Measurements from ENCODE around the gene TMEM183A. TPM values are rescaled to one million over a fixed set of nuclear protein-coding genes. Genes with fewer than 3 reads are reported as not detected.

The TMEM183A gene
- total and polyA plus RNA-seq, 9 of the 15 experiments (the other 6 are each of a cell fraction or from before 2014, with no cell fraction given) = 23.4 to 190 (median 124) TPM

DNA sequence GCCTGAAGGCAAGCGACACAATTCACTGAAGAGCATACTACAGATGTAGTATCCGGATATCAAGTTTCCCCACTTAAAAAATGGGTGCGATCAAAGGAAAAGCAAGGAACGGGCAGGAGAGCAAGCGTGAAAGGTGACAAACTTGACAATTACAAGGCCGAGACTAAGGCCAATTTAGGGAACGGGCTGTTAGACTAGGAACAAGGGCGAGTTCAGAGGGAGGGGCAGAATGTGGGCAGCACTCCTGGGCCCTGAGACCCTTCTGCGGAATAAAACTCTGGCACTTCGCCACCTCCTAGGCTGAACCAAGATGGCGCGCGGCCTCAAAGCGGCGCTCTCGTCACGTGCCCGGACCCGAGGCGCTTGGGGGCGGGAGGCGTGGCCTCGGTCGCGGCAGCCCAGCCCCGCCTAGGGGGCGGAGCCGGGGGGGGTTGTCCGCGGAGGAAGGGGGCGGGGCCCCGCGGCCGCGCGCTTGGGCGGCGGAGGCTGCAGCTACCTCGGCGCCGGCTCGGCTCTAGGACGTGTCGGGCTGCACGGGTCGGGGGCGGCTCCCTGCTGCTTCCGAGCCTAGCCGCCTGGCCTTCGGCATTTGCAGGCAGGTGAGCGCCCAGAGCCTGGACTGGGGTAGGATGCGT, 19.0 kb downstream of the TMEM183A start, which contains the start of gene PPFIA4 (continued):
- TF ChIP-seq, protein P1, sequence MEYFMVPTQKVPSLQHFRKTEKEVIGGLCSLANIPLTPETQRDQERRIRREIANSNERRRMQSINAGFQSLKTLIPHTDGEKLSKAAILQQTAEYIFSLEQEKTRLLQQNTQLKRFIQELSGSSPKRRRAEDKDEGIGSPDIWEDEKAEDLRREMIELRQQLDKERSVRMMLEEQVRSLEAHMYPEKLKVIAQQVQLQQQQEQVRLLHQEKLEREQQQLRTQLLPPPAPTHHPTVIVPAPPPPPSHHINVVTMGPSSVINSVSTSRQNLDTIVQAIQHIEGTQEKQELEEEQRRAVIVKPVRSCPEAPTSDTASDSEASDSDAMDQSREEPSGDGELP (CRISPR knock-in tag; IDR thresholded peaks at IDR 0.05; ENCODE audit: borderline replicate concordance) = peak; percentile 89
- TF ChIP-seq ZNF644 (tag; IDR thresholded peaks at IDR 0.05; ENCODE audit: low read depth) = peak; percentile 96
- TF ChIP-seq SETDB1 (IDR thresholded peaks at IDR 0.05; ENCODE audit: low read length) = no peak
- TF ChIP-seq MAFF (IDR thresholded peaks at IDR 0.05; ENCODE audit: low read length) = no peak
- peak; percentile 84 for TF ChIP-seq ZKSCAN8 (CRISPR knock-in tag; IDR thresholded peaks at IDR 0.05)
- TF ChIP-seq PHTF2 (CRISPR knock-in tag; IDR thresholded peaks at IDR 0.05) = 0 out of 2 replicates have a peak, but pooled peaks have one; percentile 53
- TF ChIP-seq ATF7 (IDR thresholded peaks at IDR 0.05) = peak; percentile 58
- TF ChIP-seq POLR3G (IDR thresholded peaks at IDR 0.05; ENCODE audit: extremely low read depth, insufficient read length, insufficient replicate concordance) = no peak
- TF ChIP-seq, protein P2, sequence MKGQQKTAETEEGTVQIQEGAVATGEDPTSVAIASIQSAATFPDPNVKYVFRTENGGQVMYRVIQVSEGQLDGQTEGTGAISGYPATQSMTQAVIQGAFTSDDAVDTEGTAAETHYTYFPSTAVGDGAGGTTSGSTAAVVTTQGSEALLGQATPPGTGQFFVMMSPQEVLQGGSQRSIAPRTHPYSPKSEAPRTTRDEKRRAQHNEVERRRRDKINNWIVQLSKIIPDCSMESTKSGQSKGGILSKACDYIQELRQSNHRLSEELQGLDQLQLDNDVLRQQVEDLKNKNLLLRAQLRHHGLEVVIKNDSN (CRISPR knock-in tag; IDR thresholded peaks at IDR 0.05) = peak; percentile 97
- no peak for TF ChIP-seq NFIX (CRISPR knock-in tag; IDR thresholded peaks at IDR 0.05; ENCODE audit: low read depth)
- TF ChIP-seq, protein P3, sequence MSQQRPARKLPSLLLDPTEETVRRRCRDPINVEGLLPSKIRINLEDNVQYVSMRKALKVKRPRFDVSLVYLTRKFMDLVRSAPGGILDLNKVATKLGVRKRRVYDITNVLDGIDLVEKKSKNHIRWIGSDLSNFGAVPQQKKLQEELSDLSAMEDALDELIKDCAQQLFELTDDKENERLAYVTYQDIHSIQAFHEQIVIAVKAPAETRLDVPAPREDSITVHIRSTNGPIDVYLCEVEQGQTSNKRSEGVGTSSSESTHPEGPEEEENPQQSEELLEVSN (IDR thresholded peaks at IDR 0.05; ENCODE audit: borderline replicate concordance in 1 of 2, extremely low read depth in 1 of 2, insufficient read depth in 1 of 2, insufficient read length in 1 of 2, low read depth in 1 of 2, low read length in 1 of 2, poor library complexity in 1 of 2, severe bottlenecking in 1 of 2) = peak; percentile 99 to 100
- TF ChIP-seq, protein P4, sequence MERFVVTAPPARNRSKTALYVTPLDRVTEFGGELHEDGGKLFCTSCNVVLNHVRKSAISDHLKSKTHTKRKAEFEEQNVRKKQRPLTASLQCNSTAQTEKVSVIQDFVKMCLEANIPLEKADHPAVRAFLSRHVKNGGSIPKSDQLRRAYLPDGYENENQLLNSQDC (CRISPR knock-in tag; IDR thresholded peaks at IDR 0.05) = 0 out of 2 replicates have a peak, but pooled peaks have one; percentile 56
- peak; percentile 41; the same call in 1 of the 2 replicates for TF ChIP-seq KHSRP (IDR thresholded peaks at IDR 0.05)
- no peak for TF ChIP-seq RFX1 (IDR thresholded peaks at IDR 0.05)
- no peak for TF ChIP-seq RBM39 (optimal IDR thresholded peaks at IDR 0.05; ENCODE audit: low read depth, low read length)
- TF ChIP-seq, protein P5, sequence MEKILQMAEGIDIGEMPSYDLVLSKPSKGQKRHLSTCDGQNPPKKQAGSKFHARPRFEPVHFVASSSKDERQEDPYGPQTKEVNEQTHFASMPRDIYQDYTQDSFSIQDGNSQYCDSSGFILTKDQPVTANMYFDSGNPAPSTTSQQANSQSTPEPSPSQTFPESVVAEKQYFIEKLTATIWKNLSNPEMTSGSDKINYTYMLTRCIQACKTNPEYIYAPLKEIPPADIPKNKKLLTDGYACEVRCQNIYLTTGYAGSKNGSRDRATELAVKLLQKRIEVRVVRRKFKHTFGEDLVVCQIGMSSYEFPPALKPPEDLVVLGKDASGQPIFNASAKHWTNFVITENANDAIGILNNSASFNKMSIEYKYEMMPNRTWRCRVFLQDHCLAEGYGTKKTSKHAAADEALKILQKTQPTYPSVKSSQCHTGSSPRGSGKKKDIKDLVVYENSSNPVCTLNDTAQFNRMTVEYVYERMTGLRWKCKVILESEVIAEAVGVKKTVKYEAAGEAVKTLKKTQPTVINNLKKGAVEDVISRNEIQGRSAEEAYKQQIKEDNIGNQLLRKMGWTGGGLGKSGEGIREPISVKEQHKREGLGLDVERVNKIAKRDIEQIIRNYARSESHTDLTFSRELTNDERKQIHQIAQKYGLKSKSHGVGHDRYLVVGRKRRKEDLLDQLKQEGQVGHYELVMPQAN (IDR thresholded peaks at IDR 0.05; ENCODE audit: borderline replicate concordance) = no peak
- TF ChIP-seq ADNP (tag; IDR thresholded peaks at IDR 0.05) = no peak
- TF ChIP-seq, protein P6, sequence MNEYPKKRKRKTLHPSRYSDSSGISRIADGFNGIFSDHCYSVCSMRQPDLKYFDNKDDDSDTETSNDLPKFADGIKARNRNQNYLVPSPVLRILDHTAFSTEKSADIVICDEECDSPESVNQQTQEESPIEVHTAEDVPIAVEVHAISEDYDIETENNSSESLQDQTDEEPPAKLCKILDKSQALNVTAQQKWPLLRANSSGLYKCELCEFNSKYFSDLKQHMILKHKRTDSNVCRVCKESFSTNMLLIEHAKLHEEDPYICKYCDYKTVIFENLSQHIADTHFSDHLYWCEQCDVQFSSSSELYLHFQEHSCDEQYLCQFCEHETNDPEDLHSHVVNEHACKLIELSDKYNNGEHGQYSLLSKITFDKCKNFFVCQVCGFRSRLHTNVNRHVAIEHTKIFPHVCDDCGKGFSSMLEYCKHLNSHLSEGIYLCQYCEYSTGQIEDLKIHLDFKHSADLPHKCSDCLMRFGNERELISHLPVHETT (CRISPR knock-in tag; conservative IDR thresholded peaks at IDR 0.05 in 1 of 2, IDR thresholded peaks at IDR 0.05 in 1 of 2) = peak in 1 of 2 experiments; percentile 89; a peak in 2 of 4 replicates
- TF ChIP-seq CBX1 (IDR thresholded peaks at IDR 0.05; ENCODE audit: low read depth) = peak; percentile 89; the same call in 1 of the 2 replicates
- no peak for TF ChIP-seq BDP1 (IDR thresholded peaks at IDR 0.05; ENCODE audit: insufficient read depth, insufficient read length)
- peak; percentile 86 for TF ChIP-seq POLR2G (IDR thresholded peaks at IDR 0.05; ENCODE audit: low read depth, low read length)
